ENCODE data around the gene FTSJ1. TPM values are rescaled to one million over a fixed set of nuclear protein-coding genes. Genes with fewer than 3 reads are reported as not detected.

The FTSJ1 gene
- total RNA-seq, 1 experiment from 2014 or later = 53.9 TPM

- TF ChIP-seq ZNF281 (CRISPR knock-in tag; IDR thresholded peaks at IDR 0.05) (no peak), HMGA2 (CRISPR knock-in tag; IDR thresholded peaks at IDR 0.05) (no peak), E2F1 (CRISPR knock-in tag; IDR thresholded peaks at IDR 0.05) (no peak), ZNF425 (CRISPR knock-in tag; conservative IDR thresholded peaks at IDR 0.05) (no peak), NR2C2 (CRISPR knock-in tag; IDR thresholded peaks at IDR 0.05) (no peak)
These were observed 5.2 kb upstream of the FTSJ1 start (continued) for GRCh38 chrX:48470833-48471118.

- POLR2A ChIA-PET = no interaction called here
- peaks cover 46% of the 10 kb centered on the region for H3K4me1 Mint-ChIP-seq
- ATAC-seq (no peak), DNase-seq (ENCODE audit: low spot score) (no peak)
- H3K27me3 Mint-ChIP-seq (ENCODE audit: low read depth) = no peaks in the 10 kb centered on the region
- H3K9me3 Mint-ChIP-seq = no peaks in the 10 kb centered on the region
- no peak overlapping the region for H3K4me3 Mint-ChIP-seq
- no peaks in the 10 kb centered on the region for H3K36me3 Mint-ChIP-seq
- CTCF ChIA-PET = interaction anchor here (0.7 kb wide), 1 partner anchor 36 kb away, joined by 4 read pairs; no protein-coding TSS in a partner anchor
- no peak for TF ChIP-seq GABPB1 (CRISPR knock-in tag; IDR thresholded peaks at IDR 0.05)
- no peak for TF ChIP-seq MLX (CRISPR knock-in tag; IDR thresholded peaks at IDR 0.05)
- no peak for TF ChIP-seq ATF3 (CRISPR knock-in tag; conservative IDR thresholded peaks at IDR 0.05)
- TF ChIP-seq SOX15 (CRISPR knock-in tag; IDR thresholded peaks at IDR 0.05) = no peak
- TF ChIP-seq RORB (CRISPR knock-in tag; IDR thresholded peaks at IDR 0.05) = no peak
- TF ChIP-seq ZNF423 (CRISPR knock-in tag; IDR thresholded peaks at IDR 0.05) = no peak
- no peak for TF ChIP-seq AFF4 (CRISPR knock-in tag; IDR thresholded peaks at IDR 0.05; ENCODE audit: borderline replicate concordance)
- no peak for TF ChIP-seq TCF7 (CRISPR knock-in tag; IDR thresholded peaks at IDR 0.05; ENCODE audit: low read depth)
- no peak for TF ChIP-seq PRRX2 (CRISPR knock-in tag; IDR thresholded peaks at IDR 0.05)
- no peak for TF ChIP-seq CREM (CRISPR knock-in tag; IDR thresholded peaks at IDR 0.05)
- TF ChIP-seq SMAD3 (CRISPR knock-in tag; IDR thresholded peaks at IDR 0.05; ENCODE audit: borderline replicate concordance) = no peak
- TF ChIP-seq ATF6 (CRISPR knock-in tag; IDR thresholded peaks at IDR 0.05) = no peak
- no peak for TF ChIP-seq E2F1 (CRISPR knock-in tag; IDR thresholded peaks at IDR 0.05)
- no peak for TF ChIP-seq ELF4 (CRISPR knock-in tag; IDR thresholded peaks at IDR 0.05; ENCODE audit: low read depth)
- TF ChIP-seq GTF2I (CRISPR knock-in tag; conservative IDR thresholded peaks at IDR 0.05) = no peak
- TF ChIP-seq FOXP4 (CRISPR knock-in tag; IDR thresholded peaks at IDR 0.05) = no peak
- TF ChIP-seq NR2C2 (CRISPR knock-in tag; IDR thresholded peaks at IDR 0.05) = no peak
- TF ChIP-seq CREB1 (CRISPR knock-in tag; IDR thresholded peaks at IDR 0.05) = no peak
- no peak overlapping the region for H3K27ac Mint-ChIP-seq
These were observed 4.5 kb upstream of the FTSJ1 start for GRCh38 chrX:48471504-48471903.

All from WTC11 (cell line).